H9 (cell line): Measurements from ENCODE around the gene PDE7B. TPM values are rescaled to one million over a fixed set of nuclear protein-coding genes. Genes with fewer than 3 reads are reported as not detected.

Experiments
- DNase-seq: peaks from one replicate; pipeline ENCODE4 v3.0.0-alpha.2; 2017
- H2AFZ ChIP-seq: one replicate; pipeline ENCODE4 v1.6.1; 2013; ENCODE audit warnings: mild to moderate bottlenecking, low read length, control low read depth, moderate library complexity
- H2AK5ac ChIP-seq: 2 replicates; pipeline ENCODE4 v1.6.1; 2013; ENCODE audit warnings: low read length, control low read depth, mixed read lengths; ENCODE audit not compliant: insufficient read length
- H2BK120ac ChIP-seq: one replicate; pipeline ENCODE4 v1.6.1; 2013; ENCODE audit warnings: low read depth, mild to moderate bottlenecking, low read length, control low read depth, inconsistent platforms; ENCODE audit not compliant: poor library complexity, severe bottlenecking
- H2BK12ac ChIP-seq: 2 replicates; pipeline ENCODE4 v1.6.1; 2013; ENCODE audit warnings: low read length, control low read depth, mixed read lengths, low read depth; ENCODE audit not compliant: insufficient read length
- H2BK15ac ChIP-seq: 2 replicates; pipeline ENCODE4 v1.6.1; 2013; ENCODE audit warnings: low read depth, low read length, control low read depth
- H2BK20ac ChIP-seq: one replicate; pipeline ENCODE4 v1.6.1; 2013; ENCODE audit warnings: low read depth, mild to moderate bottlenecking, low read length, control low read depth, inconsistent platforms; ENCODE audit not compliant: poor library complexity, severe bottlenecking
- H2BK5ac ChIP-seq: 2 replicates; pipeline ENCODE4 v1.6.1; 2013; ENCODE audit warnings: low read length, control low read depth, mixed read lengths; ENCODE audit not compliant: insufficient read length
- H3K14ac ChIP-seq: 2 replicates; pipeline ENCODE4 v1.6.1; 2013; ENCODE audit warnings: low read length, control low read depth; ENCODE audit not compliant: insufficient read depth
- H3K18ac ChIP-seq: 2 replicates; pipeline ENCODE4 v1.6.1; 2013; ENCODE audit warnings: low read depth, mild to moderate bottlenecking, mixed read lengths, low read length, control low read depth; ENCODE audit not compliant: insufficient read length
- H3K23ac ChIP-seq: 2 replicates; pipeline ENCODE4 v1.6.1; 2013; ENCODE audit warnings: low read length, control low read depth, mixed read lengths, low read depth; ENCODE audit not compliant: insufficient read length
- H3K23me2 ChIP-seq: 2 replicates; pipeline ENCODE4 v1.6.1; 2013; ENCODE audit warnings: low read depth, mild to moderate bottlenecking, mixed read lengths, low read length, control low read depth; ENCODE audit not compliant: insufficient read length, poor library complexity, severe bottlenecking
- H3K27ac ChIP-seq: 2 replicates; pipeline ENCODE4 v1.5.1; 2013; ENCODE audit warnings: low read length, control low read depth, mixed read lengths, low read depth; ENCODE audit not compliant: insufficient read length
- H3K27me3 ChIP-seq: 2 replicates; pipeline ENCODE4 v1.6.1; 2013; ENCODE audit warnings: low read length, control low read depth, inconsistent platforms; ENCODE audit not compliant: insufficient read depth
- H3K4ac ChIP-seq: 2 replicates; pipeline ENCODE4 v1.6.1; 2013; ENCODE audit warnings: low read depth, mild to moderate bottlenecking, control low read depth, inconsistent platforms, low read length, moderate library complexity
- H3K4me1 ChIP-seq: 2 replicates; pipeline ENCODE4 v1.6.1; 2013; ENCODE audit warnings: low read length, control low read depth, inconsistent platforms; ENCODE audit not compliant: insufficient read depth
- H3K4me2 ChIP-seq: 2 replicates; pipeline ENCODE4 v1.6.1; 2013; ENCODE audit warnings: low read length, control low read depth, mixed read lengths; ENCODE audit not compliant: insufficient read length, insufficient read depth
- H3K56ac ChIP-seq: 2 replicates; pipeline ENCODE4 v1.6.1; 2013; ENCODE audit warnings: low read depth, mild to moderate bottlenecking, mixed read lengths, low read length, control low read depth; ENCODE audit not compliant: insufficient read length
- H3K79me1 ChIP-seq: 2 replicates; pipeline ENCODE4 v1.6.1; 2013; ENCODE audit warnings: low read depth, mild to moderate bottlenecking, moderate library complexity, low read length, control low read depth, inconsistent platforms; ENCODE audit not compliant: insufficient read depth, poor library complexity, severe bottlenecking
- H3K79me2 ChIP-seq: 2 replicates; pipeline ENCODE4 v1.6.1; 2013; ENCODE audit warnings: low read length, control low read depth, inconsistent platforms; ENCODE audit not compliant: insufficient read depth
- H3K9ac ChIP-seq: 2 replicates; pipeline ENCODE4 v1.6.1; 2013; ENCODE audit warnings: low read length, control low read depth, mixed read lengths; ENCODE audit not compliant: insufficient read length; ENCODE audit errors: extremely low read depth
- H3K9me3 ChIP-seq: one replicate; pipeline ENCODE4 v1.6.1; 2013; ENCODE audit warnings: low read depth, low read length, inconsistent platforms; ENCODE audit not compliant: control insufficient read depth
- H3T11ph ChIP-seq: one replicate; pipeline ENCODE4 v1.6.1; 2013; ENCODE audit warnings: mild to moderate bottlenecking, low read length, control low read depth, inconsistent platforms
- H4K20me1 ChIP-seq: one replicate; pipeline ENCODE4 v1.6.1; 2013; ENCODE audit not compliant: control insufficient read depth, insufficient read length, insufficient read depth
- H4K5ac ChIP-seq: 2 replicates; pipeline ENCODE4 v1.6.1; 2013; ENCODE audit warnings: low read depth, mild to moderate bottlenecking, mixed read lengths, low read length, control low read depth; ENCODE audit not compliant: insufficient read length
- H4K8ac ChIP-seq: replicated peaks from 2 replicates; pipeline ENCODE4 v1.6.1; 2013; ENCODE audit warnings: low read length, control low read depth, mixed read lengths, low read depth; ENCODE audit not compliant: insufficient read length
- H4K91ac ChIP-seq: 2 replicates; pipeline ENCODE4 v1.6.1; 2013; ENCODE audit warnings: low read depth, mild to moderate bottlenecking, moderate library complexity, mixed read lengths, low read length, control low read depth; ENCODE audit not compliant: insufficient read length
- H3K27ac Mint-ChIP-seq, 3 experiments: 2 replicates in 2 of 3; 3 replicates in 1 of 3; pipeline ENCODE4 v1.8.0; 2020 to 2021; ENCODE audit warnings: mixed read lengths in 3 of 3, mild to moderate bottlenecking in 1 of 3, moderate library complexity in 1 of 3
- H3K27me3 Mint-ChIP-seq: 2 replicates; pipeline ENCODE4 v1.8.0; 2021; ENCODE audit warnings: low read depth, mild to moderate bottlenecking, moderate library complexity, mixed read lengths
- H3K36me3 Mint-ChIP-seq, 3 experiments: 2 replicates in 2 of 3; 3 replicates in 1 of 3; pipeline ENCODE4 v1.8.0; 2020 to 2021; ENCODE audit warnings: low read depth in 3 of 3, mixed read lengths in 3 of 3; ENCODE audit not compliant: insufficient read depth in 1 of 3
- H3K4me1 Mint-ChIP-seq, 2 experiments: 2 replicates each; pipeline ENCODE4 v1.8.0; 2020; ENCODE audit warnings: mixed read lengths in 2 of 2
- H3K4me3 Mint-ChIP-seq, 2 experiments: 2 replicates in 1 of 2; 3 replicates in 1 of 2; pipeline ENCODE4 v1.8.0; 2020 to 2021; ENCODE audit warnings: mild to moderate bottlenecking in 2 of 2, mixed read lengths in 2 of 2, moderate library complexity in 1 of 2
- H3K9me3 Mint-ChIP-seq, 2 experiments: 2 replicates in 1 of 2; 3 replicates in 1 of 2; pipeline ENCODE4 v1.8.0; 2020; ENCODE audit warnings: mild to moderate bottlenecking in 2 of 2, mixed read lengths in 2 of 2, moderate library complexity in 1 of 2
- CTCF ChIP-seq: fragments of 200-600 bp; sonication (generic); conservative IDR thresholded peaks from 3 replicates; pipeline ENCODE4 v1.8.0; 2021; ENCODE audit warnings: antibody characterized with exemption, mild to moderate bottlenecking
- WGBS: extraction: QIAGEN DNeasy Blood & Tissue Kit; methylation state at CpG from one replicate; pipeline ENCODE4 v1.1.7; 2013; ENCODE audit warnings: missing lambda C conversion rate, low lambda C conversion rate, mixed read lengths; ENCODE audit not compliant: insufficient read length; ENCODE audit errors: extremely low coverage; 5-methylcytosine and 5-hydroxymethylcytosine counted together
- total RNA-seq: library from RNA; stranded (reverse); gene quantifications from 2 replicates; pipeline ENCODE4 v1.2.1, GENCODE V29; 2021

The PDE7B gene
- total RNA-seq, 1 experiment from 2014 or later, result not detected

GRCh38 chr6:135946674-135947073 lies 95.2 kb downstream of the PDE7B start:
- Histone ChIP-seq H2BK15ac (no peak overlapping the region), H3K14ac (no peak overlapping the region), H2BK120ac (no peak overlapping the region), H3K23ac (no peak overlapping the region), H3K79me2 (no peaks in the 10 kb centered on the region), H4K20me1 (no peaks in the 10 kb centered on the region), H2BK20ac (no peak overlapping the region), H3K27ac (no peak overlapping the region), H3K56ac (no peak overlapping the region), H4K8ac (no peak overlapping the region), H3K4me1 (no peaks in the 10 kb centered on the region), H3K9ac (no peak overlapping the region), H2AK5ac (no peak overlapping the region), H3K27me3 (no peaks in the 10 kb centered on the region), H3K23me2 (no peaks in the 10 kb centered on the region), H3K9me3 (no peaks in the 10 kb centered on the region), H2BK5ac (no peak overlapping the region), H3K18ac (no peak overlapping the region), H3K4ac (no peak overlapping the region), H4K91ac (no peak overlapping the region), H4K5ac (no peak overlapping the region), H2AFZ (no peak overlapping the region), H3K79me1 (no peaks in the 10 kb centered on the region), H3T11ph (no peak overlapping the region), H3K4me2 (no peak overlapping the region), H2BK12ac (no peak overlapping the region)
- no peaks in the 10 kb centered on the region for H3K9me3 Mint-ChIP-seq
- no peaks in the 10 kb centered on the region for H3K27me3 Mint-ChIP-seq
- no peak overlapping the region for H3K4me3 Mint-ChIP-seq
- no peaks in the 10 kb centered on the region for H3K36me3 Mint-ChIP-seq
- no peak overlapping the region for H3K27ac Mint-ChIP-seq
- WGBS, result no CpG with 5 or more reads among the region's 3 CpGs
- TF ChIP-seq CTCF, result no peak
- peaks cover 0 to 5% of the 10 kb centered on the region in 2 experiments; a peak in 1 of 4 replicates for H3K4me1 Mint-ChIP-seq
- DNase-seq, result no peak
